Measurements from ENCODE around the gene KLHL12. TPM values are rescaled to one million over a fixed set of nuclear protein-coding genes. Genes with fewer than 3 reads are reported as not detected.
"Not testable (repeated sequence)": the region's sequence is repeated elsewhere in the genome, so short reads cannot be mapped to it uniquely, and the experiment has no call there.

Gene KLHL12
- total RNA-seq, 1 donor from 2014 or later: 24.0 TPM

DNA sequence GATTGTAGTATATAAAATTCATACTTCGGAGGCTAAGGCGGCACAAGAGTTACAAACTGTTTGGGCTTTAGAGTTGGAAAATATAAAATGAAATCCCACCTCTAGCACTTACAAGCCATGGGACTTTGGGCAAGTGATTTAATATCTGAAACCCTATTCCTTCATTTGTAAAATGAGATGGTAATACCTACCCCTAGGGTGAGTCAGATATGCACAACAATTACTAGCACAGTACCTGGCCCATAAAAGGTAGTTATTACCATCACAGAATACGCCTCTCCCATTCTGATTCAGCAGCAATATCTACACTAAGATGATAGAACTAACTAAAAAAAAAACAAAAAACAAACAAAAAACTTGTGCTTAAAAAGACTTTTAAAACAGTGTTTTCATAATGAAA lies 3.5 kb downstream of the KLHL12 start:
- Mint-ChIP-seq H3K36me3 (ENCODE audit: low read depth) (peaks cover 7% of the 10 kb centered on the region), H3K27ac (ENCODE audit: unreplicated experiment) (no peak overlapping the region), H3K4me3 (ENCODE audit: unreplicated experiment) (no peak overlapping the region), H3K9me3 (ENCODE audit: low read depth) (no peaks in the 10 kb centered on the region), H3K27me3 (ENCODE audit: low read depth) (no peaks in the 10 kb centered on the region), H3K4me1 (ENCODE audit: low read depth) (peaks cover 29% of the 10 kb centered on the region)
- TF ChIP-seq, protein P1, sequence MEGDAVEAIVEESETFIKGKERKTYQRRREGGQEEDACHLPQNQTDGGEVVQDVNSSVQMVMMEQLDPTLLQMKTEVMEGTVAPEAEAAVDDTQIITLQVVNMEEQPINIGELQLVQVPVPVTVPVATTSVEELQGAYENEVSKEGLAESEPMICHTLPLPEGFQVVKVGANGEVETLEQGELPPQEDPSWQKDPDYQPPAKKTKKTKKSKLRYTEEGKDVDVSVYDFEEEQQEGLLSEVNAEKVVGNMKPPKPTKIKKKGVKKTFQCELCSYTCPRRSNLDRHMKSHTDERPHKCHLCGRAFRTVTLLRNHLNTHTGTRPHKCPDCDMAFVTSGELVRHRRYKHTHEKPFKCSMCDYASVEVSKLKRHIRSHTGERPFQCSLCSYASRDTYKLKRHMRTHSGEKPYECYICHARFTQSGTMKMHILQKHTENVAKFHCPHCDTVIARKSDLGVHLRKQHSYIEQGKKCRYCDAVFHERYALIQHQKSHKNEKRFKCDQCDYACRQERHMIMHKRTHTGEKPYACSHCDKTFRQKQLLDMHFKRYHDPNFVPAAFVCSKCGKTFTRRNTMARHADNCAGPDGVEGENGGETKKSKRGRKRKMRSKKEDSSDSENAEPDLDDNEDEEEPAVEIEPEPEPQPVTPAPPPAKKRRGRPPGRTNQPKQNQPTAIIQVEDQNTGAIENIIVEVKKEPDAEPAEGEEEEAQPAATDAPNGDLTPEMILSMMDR (IDR thresholded peaks at IDR 0.05): no peak
- no peak for DNase-seq (ENCODE audit: low spot score)

DNA sequence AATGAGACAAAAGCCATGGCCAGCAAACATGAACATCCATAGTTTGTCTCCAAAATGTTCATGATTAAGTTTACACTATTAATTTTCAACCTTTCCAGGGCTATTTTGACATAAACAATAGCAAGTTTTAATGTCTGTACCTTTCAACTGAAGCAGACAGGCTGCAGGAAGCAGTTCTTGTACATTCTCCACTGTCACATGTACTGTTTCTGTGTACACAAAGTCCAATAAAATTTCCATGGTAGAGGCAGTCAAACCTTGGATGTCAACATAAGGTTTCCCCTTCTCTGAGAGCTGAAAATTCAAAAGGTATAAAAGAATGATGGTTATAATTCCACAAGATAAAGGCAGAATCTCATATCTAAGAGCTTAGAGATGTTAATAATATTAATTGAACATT lies 7.4 kb downstream of the KLHL12 start:
- DNase-seq (ENCODE audit: low spot score): no peak
- H3K4me1 Mint-ChIP-seq (ENCODE audit: low read depth): peaks cover 14% of the 10 kb centered on the region
- TF ChIP-seq, protein P1 (IDR thresholded peaks at IDR 0.05): no peak
- peaks cover 19% of the 10 kb centered on the region for H3K36me3 Mint-ChIP-seq (ENCODE audit: low read depth)
- H3K27me3 Mint-ChIP-seq (ENCODE audit: low read depth): no peaks in the 10 kb centered on the region
- no peak overlapping the region for H3K4me3 Mint-ChIP-seq (ENCODE audit: unreplicated experiment)
- H3K27ac Mint-ChIP-seq (ENCODE audit: unreplicated experiment): no peak overlapping the region
- no peaks in the 10 kb centered on the region for H3K9me3 Mint-ChIP-seq (ENCODE audit: low read depth)

DNA sequence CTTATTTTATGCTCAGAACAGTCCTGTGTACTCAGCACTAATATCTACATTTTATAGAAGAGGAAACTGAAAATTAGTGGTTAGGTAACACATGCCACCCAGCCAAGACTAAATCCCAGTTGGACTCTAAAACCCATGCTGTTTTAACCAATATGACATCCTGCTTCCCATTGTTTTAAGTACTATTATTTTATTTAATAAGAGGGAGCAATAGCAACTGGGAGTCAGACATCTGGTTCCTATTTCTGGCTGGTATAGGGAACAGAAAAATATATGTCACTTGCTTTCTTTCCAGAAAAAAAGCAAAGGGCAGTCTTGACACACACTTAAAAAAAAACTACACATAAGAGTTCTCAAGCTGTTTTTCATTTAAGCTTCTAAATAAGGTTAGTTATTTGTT lies 11.9 kb downstream of the KLHL12 start:
- Mint-ChIP-seq H3K4me1 (ENCODE audit: low read depth) (no peaks in the 10 kb centered on the region), H3K4me3 (ENCODE audit: unreplicated experiment) (no peak overlapping the region), H3K36me3 (ENCODE audit: low read depth) (peaks cover 43% of the 10 kb centered on the region), H3K9me3 (ENCODE audit: low read depth) (no peaks in the 10 kb centered on the region), H3K27ac (ENCODE audit: unreplicated experiment) (no peak overlapping the region), H3K27me3 (ENCODE audit: low read depth) (no peaks in the 10 kb centered on the region)
- TF ChIP-seq, protein P1 (IDR thresholded peaks at IDR 0.05): no peak
- no peak for DNase-seq (ENCODE audit: low spot score)

DNA sequence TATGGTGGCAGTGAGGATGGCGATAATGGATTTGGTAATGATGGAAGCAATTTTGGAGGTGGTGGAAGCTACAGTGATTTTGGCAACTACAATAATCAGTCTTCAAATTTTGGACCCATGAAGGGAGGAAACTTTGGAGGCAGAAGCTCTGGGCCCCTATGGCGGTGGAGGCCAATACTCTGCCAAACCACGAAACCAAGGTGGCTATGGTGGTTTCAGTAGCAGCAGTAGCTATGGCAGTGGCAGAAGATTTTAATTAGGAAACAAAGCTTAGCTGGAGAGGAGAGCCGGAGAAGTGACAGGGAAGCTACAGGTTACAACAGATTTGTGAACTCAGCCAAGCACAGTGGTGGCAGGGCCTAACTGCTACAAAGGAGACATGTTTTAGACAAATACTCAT lies 14.6 kb downstream of the KLHL12 start:
- not testable (repeated sequence) for H3K27me3 Mint-ChIP-seq (ENCODE audit: low read depth); H3K4me3 Mint-ChIP-seq (ENCODE audit: unreplicated experiment); H3K4me1 Mint-ChIP-seq (ENCODE audit: low read depth); DNase-seq (ENCODE audit: low spot score); H3K9me3 Mint-ChIP-seq (ENCODE audit: low read depth); H3K27ac Mint-ChIP-seq (ENCODE audit: unreplicated experiment)
- H3K36me3 Mint-ChIP-seq (ENCODE audit: low read depth): peaks cover 29% of the 10 kb centered on the region

DNA sequence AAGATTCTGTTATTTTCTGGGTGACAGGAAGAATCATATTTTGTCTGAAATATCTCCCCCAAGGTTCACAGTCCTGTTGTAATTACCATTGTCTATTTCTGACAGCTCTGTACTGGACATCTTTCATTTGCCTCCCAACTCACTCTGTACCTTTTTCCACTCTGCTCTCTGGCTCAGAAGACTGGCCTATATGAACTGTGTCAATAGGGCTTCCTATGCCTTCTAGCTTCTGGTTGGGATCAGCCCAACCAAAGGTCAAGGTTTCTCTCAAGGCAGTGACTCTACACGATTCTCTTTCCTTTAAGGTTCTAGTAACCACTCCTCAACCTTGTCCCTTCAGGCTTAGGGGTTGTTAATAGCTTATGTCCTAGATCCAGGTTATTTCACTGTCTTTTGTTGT lies 17.5 kb downstream of the KLHL12 start:
- H3K9me3 Mint-ChIP-seq (ENCODE audit: low read depth): no peaks in the 10 kb centered on the region
- peaks cover 31% of the 10 kb centered on the region for H3K36me3 Mint-ChIP-seq (ENCODE audit: low read depth)
- no peak overlapping the region for H3K27ac Mint-ChIP-seq (ENCODE audit: unreplicated experiment)
- TF ChIP-seq, protein P1 (IDR thresholded peaks at IDR 0.05): no peak
- H3K27me3 Mint-ChIP-seq (ENCODE audit: low read depth): no peaks in the 10 kb centered on the region
- H3K4me1 Mint-ChIP-seq (ENCODE audit: low read depth): no peaks in the 10 kb centered on the region
- no peak overlapping the region for H3K4me3 Mint-ChIP-seq (ENCODE audit: unreplicated experiment)
- DNase-seq (ENCODE audit: low spot score): no peak

DNA sequence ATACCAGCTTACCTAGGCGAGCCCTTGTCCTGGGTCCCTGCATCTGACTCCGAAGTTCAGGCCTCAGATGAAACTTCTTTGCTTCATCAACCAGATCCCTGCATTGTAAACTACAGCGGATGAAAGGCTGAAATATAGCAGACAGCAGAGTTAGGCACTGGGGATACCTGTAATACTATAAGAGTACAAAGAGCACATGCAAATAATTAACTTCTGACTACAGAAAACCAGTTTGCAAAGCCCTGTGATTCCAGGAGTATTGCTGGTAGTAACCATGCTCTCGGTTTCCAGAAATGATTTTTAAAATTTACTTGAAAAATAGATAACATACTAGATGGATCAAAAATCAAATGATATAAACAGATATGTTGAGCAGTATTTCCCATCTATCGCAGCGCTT lies 18.0 kb downstream of the KLHL12 start:
- Mint-ChIP-seq H3K9me3 (ENCODE audit: low read depth) (no peaks in the 10 kb centered on the region), H3K27ac (ENCODE audit: unreplicated experiment) (no peak overlapping the region), H3K4me1 (ENCODE audit: low read depth) (no peaks in the 10 kb centered on the region), H3K27me3 (ENCODE audit: low read depth) (no peaks in the 10 kb centered on the region), H3K4me3 (ENCODE audit: unreplicated experiment) (no peak overlapping the region), H3K36me3 (ENCODE audit: low read depth) (peaks cover 31% of the 10 kb centered on the region)
- TF ChIP-seq, protein P1 (IDR thresholded peaks at IDR 0.05): no peak
- no peak for DNase-seq (ENCODE audit: low spot score)
